Measurements from ENCODE around the gene CARNS1. TPM values are rescaled to one million over a fixed set of nuclear protein-coding genes. Genes with fewer than 3 reads are reported as not detected.

CARNS1 gene
- total and polyA plus RNA-seq, 9 of the 15 experiments (the other 6 are each of a cell fraction or from before 2014, with no cell fraction given) = 0.01 to 0.18 (median 0.06) TPM; not detected in 3

DNA sequence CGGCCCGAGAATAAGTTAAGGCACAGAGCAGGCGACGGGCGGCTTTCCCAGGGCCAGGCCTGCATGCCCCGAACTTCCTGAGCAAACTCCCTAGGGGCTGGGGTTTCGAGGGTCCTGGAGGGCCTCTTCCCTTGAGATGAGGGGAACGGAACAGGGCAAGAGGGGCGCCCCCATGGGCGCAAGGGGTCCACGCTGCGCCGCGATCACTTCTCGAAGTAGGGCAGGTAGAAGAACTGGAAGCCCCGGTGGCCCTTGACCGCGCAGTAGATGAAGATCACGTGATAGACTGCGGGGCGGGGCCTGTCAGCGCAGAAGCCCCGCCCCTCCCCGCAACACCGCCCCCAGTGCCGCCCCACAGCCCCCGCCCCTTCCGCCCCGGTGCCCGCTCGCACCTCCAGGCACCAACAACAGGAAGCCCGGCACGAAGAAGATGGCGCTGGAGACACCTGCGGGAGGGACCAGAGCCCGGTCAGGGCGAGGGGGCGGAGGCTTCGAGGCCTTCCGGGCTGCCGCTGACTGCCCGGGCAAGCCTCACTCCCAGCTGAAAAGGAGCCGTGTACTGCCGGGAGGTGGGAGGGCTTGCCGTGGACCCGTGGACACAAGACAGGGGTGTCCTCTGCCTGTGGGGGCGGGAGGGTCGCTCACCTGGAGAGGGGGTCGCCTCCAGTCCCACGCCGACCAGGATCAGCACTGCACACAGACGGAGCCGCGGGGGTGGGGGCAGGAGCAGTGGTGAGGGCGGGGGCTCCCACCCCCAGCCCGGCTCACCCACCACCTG, 49.1 kb downstream of the CARNS1 start (continued):
- TF ChIP-seq, protein P1, sequence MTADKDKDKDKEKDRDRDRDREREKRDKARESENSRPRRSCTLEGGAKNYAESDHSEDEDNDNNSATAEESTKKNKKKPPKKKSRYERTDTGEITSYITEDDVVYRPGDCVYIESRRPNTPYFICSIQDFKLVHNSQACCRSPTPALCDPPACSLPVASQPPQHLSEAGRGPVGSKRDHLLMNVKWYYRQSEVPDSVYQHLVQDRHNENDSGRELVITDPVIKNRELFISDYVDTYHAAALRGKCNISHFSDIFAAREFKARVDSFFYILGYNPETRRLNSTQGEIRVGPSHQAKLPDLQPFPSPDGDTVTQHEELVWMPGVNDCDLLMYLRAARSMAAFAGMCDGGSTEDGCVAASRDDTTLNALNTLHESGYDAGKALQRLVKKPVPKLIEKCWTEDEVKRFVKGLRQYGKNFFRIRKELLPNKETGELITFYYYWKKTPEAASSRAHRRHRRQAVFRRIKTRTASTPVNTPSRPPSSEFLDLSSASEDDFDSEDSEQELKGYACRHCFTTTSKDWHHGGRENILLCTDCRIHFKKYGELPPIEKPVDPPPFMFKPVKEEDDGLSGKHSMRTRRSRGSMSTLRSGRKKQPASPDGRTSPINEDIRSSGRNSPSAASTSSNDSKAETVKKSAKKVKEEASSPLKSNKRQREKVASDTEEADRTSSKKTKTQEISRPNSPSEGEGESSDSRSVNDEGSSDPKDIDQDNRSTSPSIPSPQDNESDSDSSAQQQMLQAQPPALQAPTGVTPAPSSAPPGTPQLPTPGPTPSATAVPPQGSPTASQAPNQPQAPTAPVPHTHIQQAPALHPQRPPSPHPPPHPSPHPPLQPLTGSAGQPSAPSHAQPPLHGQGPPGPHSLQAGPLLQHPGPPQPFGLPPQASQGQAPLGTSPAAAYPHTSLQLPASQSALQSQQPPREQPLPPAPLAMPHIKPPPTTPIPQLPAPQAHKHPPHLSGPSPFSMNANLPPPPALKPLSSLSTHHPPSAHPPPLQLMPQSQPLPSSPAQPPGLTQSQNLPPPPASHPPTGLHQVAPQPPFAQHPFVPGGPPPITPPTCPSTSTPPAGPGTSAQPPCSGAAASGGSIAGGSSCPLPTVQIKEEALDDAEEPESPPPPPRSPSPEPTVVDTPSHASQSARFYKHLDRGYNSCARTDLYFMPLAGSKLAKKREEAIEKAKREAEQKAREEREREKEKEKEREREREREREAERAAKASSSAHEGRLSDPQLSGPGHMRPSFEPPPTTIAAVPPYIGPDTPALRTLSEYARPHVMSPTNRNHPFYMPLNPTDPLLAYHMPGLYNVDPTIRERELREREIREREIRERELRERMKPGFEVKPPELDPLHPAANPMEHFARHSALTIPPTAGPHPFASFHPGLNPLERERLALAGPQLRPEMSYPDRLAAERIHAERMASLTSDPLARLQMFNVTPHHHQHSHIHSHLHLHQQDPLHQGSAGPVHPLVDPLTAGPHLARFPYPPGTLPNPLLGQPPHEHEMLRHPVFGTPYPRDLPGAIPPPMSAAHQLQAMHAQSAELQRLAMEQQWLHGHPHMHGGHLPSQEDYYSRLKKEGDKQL (CRISPR knock-in tag; IDR thresholded peaks at IDR 0.05; ENCODE audit: borderline replicate concordance) = no peak
- TF ChIP-seq ZNF586 (CRISPR knock-in tag; conservative IDR thresholded peaks at IDR 0.05) (no peak), ZNF347 (CRISPR knock-in tag; IDR thresholded peaks at IDR 0.05; ENCODE audit: low read depth) (no peak), POLR2H (tag; IDR thresholded peaks at IDR 0.05; ENCODE audit: low read depth) (peak; percentile 46), MXI1 (IDR thresholded peaks at IDR 0.05; ENCODE audit: low read depth, low read length) (no peak), CBX1 (IDR thresholded peaks at IDR 0.05; ENCODE audit: low read depth) (peak; percentile 28; the same call in 1 of the 2 replicates), RFX7 (CRISPR knock-in tag; IDR thresholded peaks at IDR 0.05) (no peak), HDAC3 (IDR thresholded peaks at IDR 0.05; ENCODE audit: borderline replicate concordance, partially characterized antibody) (no peak), KDM5B (IDR thresholded peaks at IDR 0.05; ENCODE audit: insufficient replicate concordance, low read depth, low read length) (no peak), ARHGAP35 (IDR thresholded peaks at IDR 0.05; ENCODE audit: partially characterized antibody) (no peak), PTBP1 (IDR thresholded peaks at IDR 0.05; ENCODE audit: low read depth, low read length) (no peak), TCF7 (IDR thresholded peaks at IDR 0.05; ENCODE audit: borderline replicate concordance) (no peak), MAZ (CRISPR knock-in tag; conservative IDR thresholded peaks at IDR 0.05 in 1 of 2, IDR thresholded peaks at IDR 0.05 in 1 of 2) (peak in 1 of 2 experiments; percentile 42; a peak in 1 of 4 replicates), DMBX1 (CRISPR knock-in tag; IDR thresholded peaks at IDR 0.05; ENCODE audit: borderline replicate concordance) (no peak)
- TF ChIP-seq, protein P2, sequence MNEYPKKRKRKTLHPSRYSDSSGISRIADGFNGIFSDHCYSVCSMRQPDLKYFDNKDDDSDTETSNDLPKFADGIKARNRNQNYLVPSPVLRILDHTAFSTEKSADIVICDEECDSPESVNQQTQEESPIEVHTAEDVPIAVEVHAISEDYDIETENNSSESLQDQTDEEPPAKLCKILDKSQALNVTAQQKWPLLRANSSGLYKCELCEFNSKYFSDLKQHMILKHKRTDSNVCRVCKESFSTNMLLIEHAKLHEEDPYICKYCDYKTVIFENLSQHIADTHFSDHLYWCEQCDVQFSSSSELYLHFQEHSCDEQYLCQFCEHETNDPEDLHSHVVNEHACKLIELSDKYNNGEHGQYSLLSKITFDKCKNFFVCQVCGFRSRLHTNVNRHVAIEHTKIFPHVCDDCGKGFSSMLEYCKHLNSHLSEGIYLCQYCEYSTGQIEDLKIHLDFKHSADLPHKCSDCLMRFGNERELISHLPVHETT (CRISPR knock-in tag; conservative IDR thresholded peaks at IDR 0.05 in 1 of 2, IDR thresholded peaks at IDR 0.05 in 1 of 2) = 0 out of 4 replicates have a peak, but pooled peaks of 1 of the 2 experiments have one; percentile 16
- TF ChIP-seq, protein P3, sequence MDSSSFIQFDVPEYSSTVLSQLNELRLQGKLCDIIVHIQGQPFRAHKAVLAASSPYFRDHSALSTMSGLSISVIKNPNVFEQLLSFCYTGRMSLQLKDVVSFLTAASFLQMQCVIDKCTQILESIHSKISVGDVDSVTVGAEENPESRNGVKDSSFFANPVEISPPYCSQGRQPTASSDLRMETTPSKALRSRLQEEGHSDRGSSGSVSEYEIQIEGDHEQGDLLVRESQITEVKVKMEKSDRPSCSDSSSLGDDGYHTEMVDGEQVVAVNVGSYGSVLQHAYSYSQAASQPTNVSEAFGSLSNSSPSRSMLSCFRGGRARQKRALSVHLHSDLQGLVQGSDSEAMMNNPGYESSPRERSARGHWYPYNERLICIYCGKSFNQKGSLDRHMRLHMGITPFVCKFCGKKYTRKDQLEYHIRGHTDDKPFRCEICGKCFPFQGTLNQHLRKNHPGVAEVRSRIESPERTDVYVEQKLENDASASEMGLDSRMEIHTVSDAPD (CRISPR knock-in tag; IDR thresholded peaks at IDR 0.05) = no peak

All from K562 (cell line).